Measurements from ENCODE around the gene SOX10. TPM values are rescaled to one million over a fixed set of nuclear protein-coding genes. Genes with fewer than 3 reads are reported as not detected.

SOX10 gene
- total RNA-seq, 1 donor from 2014 or later, result not detected

DNA sequence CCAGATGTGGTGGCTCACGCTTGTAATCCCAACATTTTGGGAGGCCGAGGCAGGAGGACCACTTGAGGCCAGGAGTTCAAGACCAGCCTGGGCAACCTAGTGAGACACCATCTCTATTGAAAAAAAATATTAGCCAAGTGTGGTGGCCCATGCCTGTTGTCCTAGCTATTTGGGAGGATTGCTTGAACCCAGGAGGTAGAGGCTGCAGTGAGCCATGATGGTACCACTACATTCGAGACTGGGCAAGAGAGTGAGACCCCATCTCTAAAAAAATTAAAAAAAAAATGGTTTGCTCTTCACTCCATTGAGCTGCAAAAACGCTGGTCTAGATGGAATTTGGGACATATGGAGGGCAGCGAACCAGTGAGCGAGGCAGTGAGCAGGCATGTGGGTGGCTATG is 21.6 kb upstream of the SOX10 start:
- Mint-ChIP-seq H3K4me1 (ENCODE audit: unreplicated experiment) (no peaks in the 10 kb centered on the region), H3K9me3 (ENCODE audit: unreplicated experiment) (no peaks in the 10 kb centered on the region), H3K4me3 (ENCODE audit: unreplicated experiment) (no peak overlapping the region), H3K27me3 (ENCODE audit: unreplicated experiment) (no peaks in the 10 kb centered on the region), H3K36me3 (ENCODE audit: unreplicated experiment) (no peaks in the 10 kb centered on the region), H3K27ac (ENCODE audit: unreplicated experiment) (no peak overlapping the region)
- TF ChIP-seq, protein P1, sequence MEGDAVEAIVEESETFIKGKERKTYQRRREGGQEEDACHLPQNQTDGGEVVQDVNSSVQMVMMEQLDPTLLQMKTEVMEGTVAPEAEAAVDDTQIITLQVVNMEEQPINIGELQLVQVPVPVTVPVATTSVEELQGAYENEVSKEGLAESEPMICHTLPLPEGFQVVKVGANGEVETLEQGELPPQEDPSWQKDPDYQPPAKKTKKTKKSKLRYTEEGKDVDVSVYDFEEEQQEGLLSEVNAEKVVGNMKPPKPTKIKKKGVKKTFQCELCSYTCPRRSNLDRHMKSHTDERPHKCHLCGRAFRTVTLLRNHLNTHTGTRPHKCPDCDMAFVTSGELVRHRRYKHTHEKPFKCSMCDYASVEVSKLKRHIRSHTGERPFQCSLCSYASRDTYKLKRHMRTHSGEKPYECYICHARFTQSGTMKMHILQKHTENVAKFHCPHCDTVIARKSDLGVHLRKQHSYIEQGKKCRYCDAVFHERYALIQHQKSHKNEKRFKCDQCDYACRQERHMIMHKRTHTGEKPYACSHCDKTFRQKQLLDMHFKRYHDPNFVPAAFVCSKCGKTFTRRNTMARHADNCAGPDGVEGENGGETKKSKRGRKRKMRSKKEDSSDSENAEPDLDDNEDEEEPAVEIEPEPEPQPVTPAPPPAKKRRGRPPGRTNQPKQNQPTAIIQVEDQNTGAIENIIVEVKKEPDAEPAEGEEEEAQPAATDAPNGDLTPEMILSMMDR (IDR thresholded peaks at IDR 0.05), result no peak
- no peak for DNase-seq (ENCODE audit: extremely low spot score, unreplicated experiment)

DNA sequence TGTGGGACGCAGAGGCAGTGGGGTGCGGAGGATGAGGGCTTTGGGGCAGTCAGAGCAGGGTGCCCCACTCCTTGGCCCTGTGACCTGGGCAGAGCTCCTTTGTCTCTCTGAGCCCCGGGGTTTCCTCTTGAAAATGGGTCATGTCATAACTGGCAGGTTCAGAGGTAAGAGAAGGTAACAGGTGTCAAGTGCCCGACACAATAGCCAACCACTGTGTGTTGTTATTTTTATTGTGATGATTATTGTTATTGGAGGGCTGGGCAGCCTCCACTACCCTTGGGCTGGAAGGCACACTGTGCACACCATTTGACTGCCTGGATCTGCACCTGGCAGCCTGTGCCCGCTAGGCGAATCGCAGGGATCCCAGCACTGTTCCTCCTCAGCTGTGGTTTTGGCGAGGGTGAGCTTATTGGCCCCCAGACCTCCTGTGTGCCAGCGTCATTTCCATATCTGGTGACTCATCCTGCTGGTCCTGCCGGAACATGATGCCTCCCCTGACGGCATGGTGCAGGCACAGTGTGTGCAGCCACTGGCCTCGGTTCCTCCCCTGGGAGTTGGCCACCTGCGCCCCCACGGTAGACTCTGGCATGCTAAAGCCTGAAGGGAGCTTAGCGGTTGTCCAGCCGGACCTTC is 15.4 kb upstream of the SOX10 start:
- Mint-ChIP-seq H3K4me3 (ENCODE audit: unreplicated experiment) (no peak overlapping the region), H3K27me3 (ENCODE audit: unreplicated experiment) (no peaks in the 10 kb centered on the region), H3K27ac (ENCODE audit: unreplicated experiment) (no peak overlapping the region), H3K4me1 (ENCODE audit: unreplicated experiment) (peaks cover 23% of the 10 kb centered on the region), H3K9me3 (ENCODE audit: unreplicated experiment) (no peaks in the 10 kb centered on the region), H3K36me3 (ENCODE audit: unreplicated experiment) (no peaks in the 10 kb centered on the region)
- TF ChIP-seq, protein P1 (IDR thresholded peaks at IDR 0.05), result no peak
- DNase-seq (ENCODE audit: extremely low spot score, unreplicated experiment), result no peak

DNA sequence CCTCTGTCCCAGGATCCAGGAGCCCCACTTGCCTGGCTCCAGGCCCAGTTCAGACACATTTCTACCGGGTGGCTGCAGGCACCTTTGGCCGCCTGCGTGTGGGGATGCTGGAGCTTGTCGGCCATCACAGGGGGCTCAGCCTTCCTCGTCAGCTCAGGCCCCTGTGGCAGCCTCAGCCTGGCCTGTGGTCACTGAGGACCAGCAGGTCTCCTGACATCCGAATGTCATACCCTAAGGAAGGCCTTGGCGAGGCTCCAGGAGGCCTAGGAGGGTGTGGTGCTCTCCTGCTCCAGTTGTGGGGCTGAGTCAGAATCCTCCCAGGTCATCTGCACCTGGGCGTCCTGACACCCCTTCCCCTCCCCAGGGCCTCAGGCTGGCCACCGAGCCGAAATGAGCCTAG is 14.9 kb upstream of the SOX10 start:
- no peak for DNase-seq (ENCODE audit: extremely low spot score, unreplicated experiment)
- no peak overlapping the region for H3K27ac Mint-ChIP-seq (ENCODE audit: unreplicated experiment)

DNA sequence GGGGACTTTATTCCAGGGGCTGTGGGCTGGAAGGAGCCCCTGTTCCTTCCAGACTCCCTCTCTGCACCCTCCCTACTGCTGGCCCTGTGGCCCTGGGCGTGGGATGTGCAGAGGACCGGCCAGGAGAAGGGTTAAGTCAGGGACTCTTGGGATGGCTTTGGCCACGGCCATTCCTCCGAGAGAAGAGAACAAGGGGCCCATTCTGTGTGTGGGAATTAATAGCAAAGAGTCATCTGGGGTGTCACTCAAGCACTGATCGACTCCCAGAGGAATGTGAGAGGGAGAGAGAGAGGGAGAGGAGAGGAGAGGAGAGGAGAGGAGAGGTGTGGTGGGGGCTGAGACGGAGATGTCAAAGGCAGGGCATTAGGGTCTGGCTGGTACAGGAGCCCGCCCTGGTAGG is 14.2 kb upstream of the SOX10 start:
- TF ChIP-seq, protein P1 (IDR thresholded peaks at IDR 0.05), result no peak
- no peak overlapping the region for H3K4me3 Mint-ChIP-seq (ENCODE audit: unreplicated experiment)
- H3K27me3 Mint-ChIP-seq (ENCODE audit: unreplicated experiment), result no peaks in the 10 kb centered on the region
- H3K9me3 Mint-ChIP-seq (ENCODE audit: unreplicated experiment), result no peaks in the 10 kb centered on the region
- no peak for DNase-seq (ENCODE audit: extremely low spot score, unreplicated experiment)
- peaks cover 23% of the 10 kb centered on the region for H3K4me1 Mint-ChIP-seq (ENCODE audit: unreplicated experiment)
- no peak overlapping the region for H3K27ac Mint-ChIP-seq (ENCODE audit: unreplicated experiment)
- H3K36me3 Mint-ChIP-seq (ENCODE audit: unreplicated experiment), result no peaks in the 10 kb centered on the region

More for the DNA sequence above, 14.9 kb upstream of the SOX10 start:
- no peaks in the 10 kb centered on the region for H3K36me3 Mint-ChIP-seq (ENCODE audit: unreplicated experiment)
- peaks cover 23% of the 10 kb centered on the region for H3K4me1 Mint-ChIP-seq (ENCODE audit: unreplicated experiment)
- TF ChIP-seq, protein P1 (IDR thresholded peaks at IDR 0.05), result no peak
- no peaks in the 10 kb centered on the region for H3K9me3 Mint-ChIP-seq (ENCODE audit: unreplicated experiment)
- no peak overlapping the region for H3K4me3 Mint-ChIP-seq (ENCODE audit: unreplicated experiment)
- H3K27me3 Mint-ChIP-seq (ENCODE audit: unreplicated experiment), result no peaks in the 10 kb centered on the region

DNA sequence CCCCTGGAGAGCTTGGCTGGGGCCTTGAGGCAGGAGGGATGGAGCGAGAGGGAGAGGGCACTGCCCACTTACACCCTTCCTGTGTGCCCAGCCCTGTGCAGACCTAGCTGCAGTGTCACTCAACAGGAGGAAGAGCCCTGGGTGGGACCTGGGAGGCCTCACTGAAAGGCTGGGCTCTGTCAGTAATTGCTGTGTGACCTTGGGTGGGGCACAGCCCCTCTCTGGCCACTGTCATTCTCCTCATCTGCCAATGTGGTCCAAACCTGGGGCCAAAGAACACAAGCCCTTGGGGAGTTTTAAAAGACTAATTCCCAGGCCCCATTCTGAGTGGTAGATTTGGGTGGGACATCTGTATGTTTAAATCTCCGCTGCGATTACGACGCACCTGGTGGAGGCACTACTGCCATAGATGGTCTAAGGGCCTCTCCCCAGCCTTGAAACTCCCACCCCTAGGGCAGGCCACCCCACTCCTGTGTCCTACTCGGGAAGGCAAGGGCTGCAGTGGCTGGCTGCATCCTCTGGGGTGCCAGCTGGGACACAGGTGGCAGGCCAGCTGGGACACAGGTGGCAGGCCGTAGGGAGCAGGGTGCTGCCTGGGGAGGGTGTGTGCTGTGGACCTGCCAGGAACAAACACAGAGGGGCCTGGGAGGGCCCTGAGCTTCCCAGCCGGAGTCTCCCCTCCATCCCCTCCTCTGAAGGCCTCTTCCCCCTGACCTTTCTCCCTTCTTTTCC is 12.3 kb upstream of the SOX10 start:
- Mint-ChIP-seq H3K36me3 (ENCODE audit: unreplicated experiment) (no peaks in the 10 kb centered on the region), H3K4me3 (ENCODE audit: unreplicated experiment) (no peak overlapping the region), H3K4me1 (ENCODE audit: unreplicated experiment) (peaks cover 23% of the 10 kb centered on the region), H3K27me3 (ENCODE audit: unreplicated experiment) (no peaks in the 10 kb centered on the region), H3K27ac (ENCODE audit: unreplicated experiment) (no peak overlapping the region), H3K9me3 (ENCODE audit: unreplicated experiment) (no peaks in the 10 kb centered on the region)
- no peak for DNase-seq (ENCODE audit: extremely low spot score, unreplicated experiment)
- TF ChIP-seq, protein P1 (IDR thresholded peaks at IDR 0.05), result no peak
